ENCODE data around the gene DMRT3. TPM values are rescaled to one million over a fixed set of nuclear protein-coding genes. Genes with fewer than 3 reads are reported as not detected.

The DMRT3 gene, protein sequence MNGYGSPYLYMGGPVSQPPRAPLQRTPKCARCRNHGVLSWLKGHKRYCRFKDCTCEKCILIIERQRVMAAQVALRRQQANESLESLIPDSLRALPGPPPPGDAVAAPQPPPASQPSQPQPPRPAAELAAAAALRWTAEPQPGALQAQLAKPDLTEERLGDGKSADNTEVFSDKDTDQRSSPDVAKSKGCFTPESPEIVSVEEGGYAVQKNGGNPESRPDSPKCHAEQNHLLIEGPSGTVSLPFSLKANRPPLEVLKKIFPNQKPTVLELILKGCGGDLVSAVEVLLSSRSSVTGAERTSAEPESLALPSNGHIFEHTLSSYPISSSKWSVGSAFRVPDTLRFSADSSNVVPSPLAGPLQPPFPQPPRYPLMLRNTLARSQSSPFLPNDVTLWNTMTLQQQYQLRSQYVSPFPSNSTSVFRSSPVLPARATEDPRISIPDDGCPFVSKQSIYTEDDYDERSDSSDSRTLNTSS
- 0.25 and 0.34 TPM in 2 replicates for total RNA-seq

DNA sequence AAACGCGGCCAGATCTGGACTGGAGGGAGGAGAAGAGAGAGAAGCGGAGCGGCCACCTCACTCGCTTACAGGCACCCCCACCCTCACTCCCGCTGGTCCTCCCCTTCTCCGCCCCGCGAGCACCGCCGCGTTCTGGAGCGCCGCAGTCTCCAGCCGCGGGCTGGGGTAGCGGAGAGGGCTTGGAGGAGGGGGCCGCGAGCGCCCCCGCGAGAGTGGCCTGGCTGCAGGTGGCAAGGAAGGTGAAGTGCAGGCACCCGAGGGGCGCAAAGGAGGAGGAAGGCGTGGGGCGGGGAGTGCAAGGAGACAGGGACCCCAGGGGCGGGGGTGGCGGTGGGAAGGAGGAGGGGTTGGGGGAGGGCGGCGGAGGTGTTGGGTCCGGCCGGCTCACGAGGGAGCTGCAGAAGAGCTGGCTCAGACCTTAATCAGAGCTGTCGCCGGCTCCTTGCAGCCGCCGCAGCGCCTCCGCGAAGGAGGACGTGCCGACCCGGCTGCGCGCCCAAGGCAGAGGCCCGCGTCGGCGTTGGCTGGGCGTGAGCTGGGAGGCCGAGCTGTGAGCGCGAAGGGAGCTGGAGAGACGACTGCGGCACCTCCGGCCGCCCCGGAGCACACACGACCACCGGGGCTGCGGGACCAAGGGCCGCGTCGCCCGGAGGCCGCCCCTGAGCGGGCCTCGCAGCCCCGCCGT is at the start of gene DMRT3:
TSS of gene DMRT3 (plus strand) at position 398 of the 685 bp plus-strand sequence. CDS start 347 bp downstream, outside the sequence.
- TF ChIP-seq, protein P1, sequence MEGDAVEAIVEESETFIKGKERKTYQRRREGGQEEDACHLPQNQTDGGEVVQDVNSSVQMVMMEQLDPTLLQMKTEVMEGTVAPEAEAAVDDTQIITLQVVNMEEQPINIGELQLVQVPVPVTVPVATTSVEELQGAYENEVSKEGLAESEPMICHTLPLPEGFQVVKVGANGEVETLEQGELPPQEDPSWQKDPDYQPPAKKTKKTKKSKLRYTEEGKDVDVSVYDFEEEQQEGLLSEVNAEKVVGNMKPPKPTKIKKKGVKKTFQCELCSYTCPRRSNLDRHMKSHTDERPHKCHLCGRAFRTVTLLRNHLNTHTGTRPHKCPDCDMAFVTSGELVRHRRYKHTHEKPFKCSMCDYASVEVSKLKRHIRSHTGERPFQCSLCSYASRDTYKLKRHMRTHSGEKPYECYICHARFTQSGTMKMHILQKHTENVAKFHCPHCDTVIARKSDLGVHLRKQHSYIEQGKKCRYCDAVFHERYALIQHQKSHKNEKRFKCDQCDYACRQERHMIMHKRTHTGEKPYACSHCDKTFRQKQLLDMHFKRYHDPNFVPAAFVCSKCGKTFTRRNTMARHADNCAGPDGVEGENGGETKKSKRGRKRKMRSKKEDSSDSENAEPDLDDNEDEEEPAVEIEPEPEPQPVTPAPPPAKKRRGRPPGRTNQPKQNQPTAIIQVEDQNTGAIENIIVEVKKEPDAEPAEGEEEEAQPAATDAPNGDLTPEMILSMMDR (IDR thresholded peaks at IDR 0.05; ENCODE audit: insufficient read depth, low read length, poor library complexity, severe bottlenecking), result no peak
- peak within 1 kb of the TSS; percentile 37 for H3K4me3 ChIP-seq (ENCODE audit: low read depth, low read length)
- no peaks in the 10 kb centered on the region for H3K36me3 ChIP-seq (ENCODE audit: control insufficient read depth, insufficient read depth, low read length)
- H3K27me3 ChIP-seq (ENCODE audit: control insufficient read depth, insufficient read depth, low read length), result peaks cover 60% of the 10 kb centered on the region
- no peak for DNase-seq (ENCODE audit: low read depth)

DNA sequence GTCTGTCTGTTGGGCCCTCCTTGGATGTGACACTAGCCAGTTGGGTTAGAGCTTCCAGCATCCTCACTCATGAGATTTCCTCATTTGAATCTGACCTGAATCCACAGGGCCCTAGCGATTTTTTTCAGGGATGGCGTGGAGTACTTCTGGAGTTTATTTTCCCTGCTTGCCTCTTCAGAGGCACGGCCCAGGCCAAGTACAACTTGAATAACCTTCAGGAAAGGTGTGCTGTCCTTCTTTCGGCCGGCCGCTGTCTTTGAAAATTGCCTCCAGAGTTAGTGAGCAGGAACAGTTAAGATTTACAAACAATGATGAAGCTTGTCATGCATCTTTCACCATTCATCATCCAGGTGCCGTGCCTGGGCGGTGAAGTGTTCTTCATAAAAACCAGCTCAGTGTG is 49.5 kb upstream of the DMRT3 start:
- TF ChIP-seq, protein P1 (IDR thresholded peaks at IDR 0.05; ENCODE audit: insufficient read depth, low read length, poor library complexity, severe bottlenecking), result no peak
- DNase-seq (ENCODE audit: low read depth), result no peak
- no peaks in the 10 kb centered on the region for H3K36me3 ChIP-seq (ENCODE audit: control insufficient read depth, insufficient read depth, low read length)
- H3K27me3 ChIP-seq (ENCODE audit: control insufficient read depth, insufficient read depth, low read length), result no peaks in the 10 kb centered on the region
- no peak overlapping the region for H3K4me3 ChIP-seq (ENCODE audit: low read depth, low read length)

DNA sequence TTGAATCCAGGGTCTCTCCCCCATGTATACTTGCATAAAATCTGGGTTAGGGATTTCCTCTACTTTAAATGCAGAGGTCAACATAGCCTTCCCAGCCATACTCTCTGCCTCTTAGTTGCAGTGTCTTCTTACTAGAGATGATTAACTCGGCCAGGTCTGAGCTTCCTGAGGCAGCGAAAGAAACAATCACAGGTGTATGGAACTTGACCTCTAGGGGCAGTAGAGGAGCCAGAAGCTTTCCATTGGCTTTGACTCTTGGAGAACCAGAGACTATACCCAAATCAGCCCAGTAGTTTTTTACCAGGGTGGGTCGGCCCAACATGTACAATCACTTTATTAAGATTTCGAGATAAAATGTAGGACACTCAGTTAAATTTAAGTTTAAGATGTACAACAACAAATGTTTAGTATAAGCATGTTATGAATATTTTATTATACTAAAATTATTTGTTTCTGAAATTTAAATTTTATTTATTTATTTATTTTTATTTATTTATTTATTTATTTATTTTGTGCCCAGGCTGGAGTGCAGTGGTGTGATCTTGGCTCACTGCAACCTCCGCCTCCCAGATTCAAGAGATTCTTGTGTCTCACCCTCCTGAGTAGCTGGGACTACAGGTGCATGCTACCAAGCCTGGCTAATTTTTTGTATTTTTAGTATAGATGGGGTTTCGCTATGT is 48.0 kb upstream of the DMRT3 start:
- TF ChIP-seq, protein P1 (IDR thresholded peaks at IDR 0.05; ENCODE audit: insufficient read depth, low read length, poor library complexity, severe bottlenecking), result peak; percentile 75
- Histone ChIP-seq H3K36me3 (ENCODE audit: control insufficient read depth, insufficient read depth, low read length) (no peaks in the 10 kb centered on the region), H3K27me3 (ENCODE audit: control insufficient read depth, insufficient read depth, low read length) (no peaks in the 10 kb centered on the region), H3K4me3 (ENCODE audit: low read depth, low read length) (no peak overlapping the region)
- DNase-seq (ENCODE audit: low read depth), result peak; percentile 23

DNA sequence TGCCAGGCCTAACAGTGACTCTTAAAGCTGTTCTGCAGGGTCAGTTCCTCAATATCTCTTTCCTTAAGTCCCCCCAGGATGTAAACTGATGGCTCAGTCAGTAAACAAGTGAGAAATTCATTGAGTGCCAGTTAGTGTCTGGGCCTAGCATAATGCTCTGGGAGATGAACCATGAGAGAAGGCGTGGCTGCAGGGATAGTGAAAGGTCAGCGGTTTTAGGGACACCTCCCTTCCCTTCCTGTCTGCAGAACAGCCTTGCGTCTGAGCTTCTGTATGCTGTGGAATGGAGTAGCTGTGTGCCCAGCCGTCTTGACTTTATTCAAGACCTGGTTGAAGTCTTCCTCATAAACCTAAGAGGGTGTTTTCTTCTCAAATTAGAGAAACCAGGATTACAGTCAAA is 46.7 kb upstream of the DMRT3 start:
- H3K27me3 ChIP-seq (ENCODE audit: control insufficient read depth, insufficient read depth, low read length), result no peaks in the 10 kb centered on the region
- TF ChIP-seq, protein P1 (IDR thresholded peaks at IDR 0.05; ENCODE audit: insufficient read depth, low read length, poor library complexity, severe bottlenecking), result no peak
- DNase-seq (ENCODE audit: low read depth), result no peak
- H3K36me3 ChIP-seq (ENCODE audit: control insufficient read depth, insufficient read depth, low read length), result no peaks in the 10 kb centered on the region
- H3K4me3 ChIP-seq (ENCODE audit: low read depth, low read length), result no peak overlapping the region

DNA sequence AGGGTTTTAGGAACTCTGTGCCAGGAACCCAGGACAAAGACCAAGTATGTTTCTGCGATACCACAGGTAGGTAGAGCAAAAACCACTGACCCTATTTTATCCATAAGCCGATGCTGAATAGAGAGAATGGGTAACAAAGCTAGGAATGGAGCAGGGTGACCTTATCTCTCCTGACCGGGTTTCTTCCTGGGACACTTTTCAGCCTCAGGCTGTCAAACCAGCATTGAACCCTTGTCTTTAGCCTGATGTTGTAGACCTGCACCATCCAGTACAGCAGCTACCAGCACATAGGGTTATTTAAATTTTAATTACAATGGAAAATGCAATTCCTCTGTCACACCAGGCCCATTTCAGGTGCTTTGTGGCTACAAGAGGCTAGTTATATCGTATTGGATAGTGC is 43.1 kb upstream of the DMRT3 start:
- no peaks in the 10 kb centered on the region for H3K27me3 ChIP-seq (ENCODE audit: control insufficient read depth, insufficient read depth, low read length)
- no peak for DNase-seq (ENCODE audit: low read depth)
- H3K36me3 ChIP-seq (ENCODE audit: control insufficient read depth, insufficient read depth, low read length), result no peaks in the 10 kb centered on the region
- no peak overlapping the region for H3K4me3 ChIP-seq (ENCODE audit: low read depth, low read length)
- TF ChIP-seq, protein P1 (IDR thresholded peaks at IDR 0.05; ENCODE audit: insufficient read depth, low read length, poor library complexity, severe bottlenecking), result no peak

Data from kidney epithelial cell (primary cell).